ENCODE measurements around the gene ERFE. TPM values are rescaled to one million over a fixed set of nuclear protein-coding genes. Genes with fewer than 3 reads are reported as not detected.
A peak's percentile ranks its signal among the peaks of the same experiment; 100 is the strongest.

The ERFE gene
- total and polyA plus RNA-seq, 2 experiments from 2014 or later, result 0.41 to 0.86 TPM

- WGBS, 2 experiments (ENCODE audit: low coverage in 1 of 2, low lambda C conversion rate in 2 of 2, missing lambda C conversion rate in 2 of 2), result 1% methylated on average over 23 to 27 of the region's 27 CpGs
- H4K20me1 ChIP-seq (ENCODE audit: insufficient read depth), result peaks cover 14% of the 10 kb centered on the region; the same call in 1 of the 2 replicates
Observed at GRCh38 chr2:238202326-238203093, 43.7 kb downstream of the ERFE start.

GRCh38 chr2:238203094-238203972 is 44.6 kb downstream of the ERFE start, which contains the start of gene ILKAP:
Gene ILKAP, minus strand, starts transcription at chr2:238203695. Its CDS starts 142 bp downstream, at chr2:238203553.
- Histone ChIP-seq H3K27me3 (replicated peaks; ENCODE audit: insufficient read depth) (no peaks in the 10 kb centered on the region; the same call in 1 of the 2 replicates), H3K79me2 (ENCODE audit: insufficient read depth) (peaks cover 47% of the 10 kb centered on the region), H3K9ac (peak within 1 kb of the TSS; percentile 94), H4K20me1 (ENCODE audit: insufficient read depth) (peaks cover 12% of the 10 kb centered on the region; the same call in 1 of the 2 replicates), H3K4me1 (ENCODE audit: insufficient read depth) (peaks cover 25% of the 10 kb centered on the region), H3K4me2 (ENCODE audit: unreplicated experiment) (peak within 1 kb of the TSS; percentile 93), H3K9me3 (ENCODE audit: low read depth) (no peaks in the 10 kb centered on the region), H3F3A (ENCODE audit: insufficient read depth) (no peaks in the 10 kb centered on the region), H2AFZ (peak within 1 kb of the TSS; percentile 97), H3K36me3 (ENCODE audit: low read depth) (no peaks in the 10 kb centered on the region), H3K27ac (peak within 1 kb of the TSS; percentile 79), H3K9me2 (ENCODE audit: insufficient read depth) (no peaks in the 10 kb centered on the region), H3K4me3 (peak within 1 kb of the TSS; percentile 96)
- TF ChIP-seq EZH2phosphoT487 (IDR thresholded peaks at IDR 0.05; ENCODE audit: insufficient read depth, low read depth) (no peak), EZH2 (IDR thresholded peaks at IDR 0.05; ENCODE audit: insufficient read depth, poor library complexity, severe bottlenecking) (no peak)
- DNase-seq, result peak; percentile 94
- in situ Hi-C loops (cut with MboI), result no loop called here
- WGBS, 2 experiments (ENCODE audit: low coverage in 1 of 2, low lambda C conversion rate in 2 of 2, missing lambda C conversion rate in 2 of 2), result 1 to 2% methylated on average over 41 to 108 of the region's 126 CpGs

More at GRCh38 chr2:238202326-238203093, 43.7 kb downstream of the ERFE start:
- no peaks in the 10 kb centered on the region for H3K36me3 ChIP-seq (ENCODE audit: low read depth)
- H3K4me3 ChIP-seq, result peak overlapping the region; percentile 96
- TF ChIP-seq EZH2 (IDR thresholded peaks at IDR 0.05; ENCODE audit: insufficient read depth, poor library complexity, severe bottlenecking), result no peak
- no peak for TF ChIP-seq EZH2phosphoT487 (IDR thresholded peaks at IDR 0.05; ENCODE audit: insufficient read depth, low read depth)
- no peaks in the 10 kb centered on the region for H3K27me3 ChIP-seq (replicated peaks; ENCODE audit: insufficient read depth)
- DNase-seq, result peak; percentile 69
- H3F3A ChIP-seq (ENCODE audit: insufficient read depth), result no peaks in the 10 kb centered on the region
- H3K79me2 ChIP-seq (ENCODE audit: insufficient read depth), result peaks cover 56% of the 10 kb centered on the region
- H3K4me1 ChIP-seq (ENCODE audit: insufficient read depth), result peaks cover 25% of the 10 kb centered on the region
- H2AFZ ChIP-seq, result no peak overlapping the region
- in situ Hi-C loops (cut with MboI), result no loop called here
- H3K9me3 ChIP-seq (ENCODE audit: low read depth), result no peaks in the 10 kb centered on the region
- peak overlapping the region; percentile 79 for H3K27ac ChIP-seq
- no peaks in the 10 kb centered on the region for H3K9me2 ChIP-seq (ENCODE audit: insufficient read depth)
- peak overlapping the region; percentile 93 for H3K4me2 ChIP-seq (ENCODE audit: unreplicated experiment)
- H3K9ac ChIP-seq, result peak overlapping the region; percentile 94

- peaks cover 9% of the 10 kb centered on the region; the same call in 1 of the 2 replicates for H4K20me1 ChIP-seq (ENCODE audit: insufficient read depth)
- WGBS, 2 experiments (ENCODE audit: low coverage in 1 of 2, low lambda C conversion rate in 2 of 2, missing lambda C conversion rate in 2 of 2), result 49 to 53% methylated on average over 18 of the region's 18 CpGs
- no peaks in the 10 kb centered on the region for H3K9me3 ChIP-seq (ENCODE audit: low read depth)
- no peak for TF ChIP-seq EZH2 (IDR thresholded peaks at IDR 0.05; ENCODE audit: insufficient read depth, poor library complexity, severe bottlenecking)
- TF ChIP-seq EZH2phosphoT487 (IDR thresholded peaks at IDR 0.05; ENCODE audit: insufficient read depth, low read depth), result no peak
- no peaks in the 10 kb centered on the region for H3F3A ChIP-seq (ENCODE audit: insufficient read depth)
- in situ Hi-C loops (cut with MboI), result no loop called here
- peak overlapping the region; percentile 61 for H3K27ac ChIP-seq
- H3K9ac ChIP-seq, result peak overlapping the region; percentile 94
- peak overlapping the region; percentile 96 for H3K4me3 ChIP-seq
- peaks cover 25% of the 10 kb centered on the region for H3K4me1 ChIP-seq (ENCODE audit: insufficient read depth)
- DNase-seq, result no peak
- no peaks in the 10 kb centered on the region; the same call in 1 of the 2 replicates for H3K27me3 ChIP-seq (replicated peaks; ENCODE audit: insufficient read depth)
- no peaks in the 10 kb centered on the region for H3K36me3 ChIP-seq (ENCODE audit: low read depth)
- H2AFZ ChIP-seq, result peak overlapping the region; percentile 97
- H3K4me2 ChIP-seq (ENCODE audit: unreplicated experiment), result peak overlapping the region; percentile 77
- peaks cover 39% of the 10 kb centered on the region for H3K79me2 ChIP-seq (ENCODE audit: insufficient read depth)
- no peaks in the 10 kb centered on the region for H3K9me2 ChIP-seq (ENCODE audit: insufficient read depth)
Observed at GRCh38 chr2:238203973-238204683, 45.4 kb downstream of the ERFE start.
